NB4 (cell line): ENCODE data around the gene NCOA7.

Source experiments
- DNase-seq: peaks from one replicate; pipeline ENCODE4 v3.0.0; 2010; ENCODE audit warnings: low read depth
- H3K4me3 ChIP-seq: one replicate; pipeline ENCODE4 v1.5.1; 2011; ENCODE audit warnings: mild to moderate bottlenecking, low read depth, low read length, moderate library complexity
- MYC ChIP-seq: IDR thresholded peaks from 2 replicates; pipeline ENCODE4 v1.6.1; 2011; ENCODE audit warnings: low read depth, low read length
- POLR2A ChIP-seq: IDR thresholded peaks from 2 replicates; pipeline ENCODE4 v1.6.1; 2011; ENCODE audit warnings: mild to moderate bottlenecking; ENCODE audit not compliant: insufficient read length; ENCODE audit errors: extremely low read depth
- TF ChIP-seq, protein P1 (sequence below): IDR thresholded peaks from 2 replicates; pipeline ENCODE4 v1.6.1; 2011; ENCODE audit warnings: low read depth, low read length
- TF ChIP-seq, protein P2 (sequence below): IDR thresholded peaks from one replicate; pipeline ENCODE4 v1.5.1; 2012; ENCODE audit warnings: low read depth, low read length

Gene NCOA7

DNA sequence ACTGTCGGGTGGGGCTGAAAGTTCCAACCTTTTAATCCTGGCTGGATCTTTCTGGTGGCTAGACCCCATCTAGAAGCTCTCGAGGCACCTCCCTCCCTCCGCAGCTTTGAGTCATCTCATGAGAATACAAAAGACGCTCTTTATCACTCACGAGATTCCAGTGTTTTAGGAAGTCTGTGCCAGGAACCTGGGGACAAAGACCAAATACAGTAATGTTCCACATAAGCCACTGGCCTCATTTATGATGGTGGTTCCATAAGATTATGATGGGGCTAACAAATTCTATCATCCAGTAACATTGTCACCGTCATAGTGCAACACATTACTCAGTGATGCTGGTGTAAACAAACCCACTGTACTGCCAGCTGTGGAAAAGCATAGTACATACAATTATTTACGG, 48.7 kb downstream of the NCOA7 start:
- no peak overlapping the region for H3K4me3 ChIP-seq
- no peak for DNase-seq
- TF ChIP-seq, protein P1, sequence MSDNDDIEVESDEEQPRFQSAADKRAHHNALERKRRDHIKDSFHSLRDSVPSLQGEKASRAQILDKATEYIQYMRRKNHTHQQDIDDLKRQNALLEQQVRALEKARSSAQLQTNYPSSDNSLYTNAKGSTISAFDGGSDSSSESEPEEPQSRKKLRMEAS = no peak
- TF ChIP-seq, protein P2, sequence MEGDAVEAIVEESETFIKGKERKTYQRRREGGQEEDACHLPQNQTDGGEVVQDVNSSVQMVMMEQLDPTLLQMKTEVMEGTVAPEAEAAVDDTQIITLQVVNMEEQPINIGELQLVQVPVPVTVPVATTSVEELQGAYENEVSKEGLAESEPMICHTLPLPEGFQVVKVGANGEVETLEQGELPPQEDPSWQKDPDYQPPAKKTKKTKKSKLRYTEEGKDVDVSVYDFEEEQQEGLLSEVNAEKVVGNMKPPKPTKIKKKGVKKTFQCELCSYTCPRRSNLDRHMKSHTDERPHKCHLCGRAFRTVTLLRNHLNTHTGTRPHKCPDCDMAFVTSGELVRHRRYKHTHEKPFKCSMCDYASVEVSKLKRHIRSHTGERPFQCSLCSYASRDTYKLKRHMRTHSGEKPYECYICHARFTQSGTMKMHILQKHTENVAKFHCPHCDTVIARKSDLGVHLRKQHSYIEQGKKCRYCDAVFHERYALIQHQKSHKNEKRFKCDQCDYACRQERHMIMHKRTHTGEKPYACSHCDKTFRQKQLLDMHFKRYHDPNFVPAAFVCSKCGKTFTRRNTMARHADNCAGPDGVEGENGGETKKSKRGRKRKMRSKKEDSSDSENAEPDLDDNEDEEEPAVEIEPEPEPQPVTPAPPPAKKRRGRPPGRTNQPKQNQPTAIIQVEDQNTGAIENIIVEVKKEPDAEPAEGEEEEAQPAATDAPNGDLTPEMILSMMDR = no peak
- TF ChIP-seq MYC (no peak), POLR2A (no peak)

DNA sequence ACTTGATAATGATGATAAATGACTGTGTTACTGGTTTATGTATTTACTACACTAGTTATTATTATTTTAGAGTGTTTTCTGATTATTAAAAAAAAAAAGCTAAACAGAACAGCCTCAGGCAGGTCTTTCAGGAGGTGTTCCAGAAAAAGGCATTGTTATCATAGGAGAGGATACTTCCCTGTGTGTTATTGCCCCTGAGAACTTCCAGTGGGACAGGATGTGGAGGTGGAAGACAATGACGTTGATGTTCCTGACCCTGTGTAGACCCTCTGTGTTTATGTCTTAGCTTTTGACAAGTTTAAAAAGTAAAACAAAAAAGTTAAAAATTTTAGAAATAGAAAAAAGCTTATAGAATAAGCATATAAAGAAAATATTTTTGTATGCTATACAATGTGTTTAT, 49.1 kb downstream of the NCOA7 start:
- H3K4me3 ChIP-seq = no peak overlapping the region
- DNase-seq = no peak
- TF ChIP-seq, protein P1 = no peak
- TF ChIP-seq, protein P2 = no peak
- TF ChIP-seq POLR2A (no peak), MYC (no peak)

DNA sequence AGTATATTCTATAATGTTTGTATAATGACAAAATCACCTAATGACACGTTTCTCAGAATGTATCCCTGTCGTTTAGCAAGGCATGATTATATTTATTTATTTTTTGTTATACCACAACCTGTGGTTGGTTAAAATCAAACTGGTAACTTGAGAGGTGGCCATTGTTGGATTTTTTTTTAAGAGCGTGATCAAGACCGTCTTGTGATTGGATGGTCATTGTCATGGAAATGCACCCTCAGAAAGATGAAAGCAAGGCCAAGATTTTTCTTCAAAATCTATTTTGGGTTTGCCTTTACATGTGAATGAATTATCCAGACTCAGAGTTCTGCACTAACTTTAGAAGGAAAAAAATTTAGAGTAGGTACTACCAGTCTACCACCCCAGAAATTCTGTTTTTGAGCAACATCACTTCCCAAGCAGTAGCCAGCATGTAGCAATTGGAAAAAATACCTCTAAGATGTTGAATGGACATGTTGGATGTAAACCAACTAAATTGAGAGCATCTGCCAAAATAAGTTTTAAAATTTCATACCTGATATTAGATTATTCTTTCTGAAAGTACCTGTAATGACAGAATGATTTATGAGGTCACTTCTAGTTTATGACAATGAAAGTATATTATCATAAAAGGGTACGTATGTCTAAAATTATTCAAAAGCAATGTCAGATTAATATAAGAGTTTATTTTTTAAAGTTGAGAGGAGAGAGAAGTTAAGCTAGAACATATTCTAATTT, 50.8 kb downstream of the NCOA7 start:
- no peak overlapping the region for H3K4me3 ChIP-seq
- no peak for TF ChIP-seq MYC
- TF ChIP-seq, protein P2 = no peak
- no peak for TF ChIP-seq POLR2A
- TF ChIP-seq, protein P1 = no peak
- DNase-seq = no peak

DNA sequence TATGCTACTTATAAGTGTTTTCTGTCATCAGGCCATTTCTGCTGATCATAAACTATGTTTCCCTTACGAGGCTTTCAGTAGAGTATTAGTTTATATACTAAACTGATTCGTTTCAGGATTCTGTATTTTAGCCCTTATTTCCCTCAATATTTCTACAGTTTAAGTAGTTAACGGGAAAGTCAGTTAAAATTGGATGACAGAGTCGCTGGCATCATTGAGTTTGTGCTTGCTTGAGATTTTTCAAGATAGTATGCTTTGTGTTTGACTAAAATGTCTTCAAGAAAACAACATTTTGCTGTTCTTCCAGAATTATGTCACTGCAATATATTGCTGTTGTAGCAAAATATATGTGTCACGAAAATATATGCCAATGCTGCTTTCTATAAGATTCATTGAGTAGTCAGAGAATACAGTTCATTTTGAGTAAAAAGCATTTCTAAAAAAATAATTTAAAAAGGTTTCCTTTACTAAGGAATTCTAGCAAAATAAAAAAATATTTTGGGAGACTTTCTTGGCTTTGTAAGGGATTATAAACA, 51.4 kb downstream of the NCOA7 start:
- no peak for DNase-seq
- H3K4me3 ChIP-seq = no peak overlapping the region
- TF ChIP-seq, protein P2 = no peak
- TF ChIP-seq, protein P1 = no peak
- no peak for TF ChIP-seq MYC
- no peak for TF ChIP-seq POLR2A

DNA sequence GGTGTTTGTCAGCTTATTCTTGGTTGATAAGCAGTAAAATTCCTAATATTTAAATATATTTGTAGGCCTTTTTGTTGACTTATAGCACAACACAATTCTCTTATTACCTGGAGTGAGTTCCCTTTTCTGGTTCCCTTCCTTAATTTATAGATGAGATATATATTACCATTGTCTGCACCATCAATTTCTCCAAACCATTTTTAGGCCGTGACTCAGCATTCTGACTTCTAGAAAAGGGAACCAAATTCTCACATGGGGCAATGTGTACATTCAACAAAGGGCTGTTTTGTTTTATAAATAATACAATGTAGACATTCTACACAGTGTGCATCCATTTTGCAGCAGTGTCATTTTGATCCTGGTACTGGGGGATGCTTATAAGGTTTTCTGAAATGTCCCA, 52.8 kb downstream of the NCOA7 start:
- TF ChIP-seq POLR2A (no peak), MYC (no peak)
- TF ChIP-seq, protein P2 = no peak
- TF ChIP-seq, protein P1 = no peak
- no peak overlapping the region for H3K4me3 ChIP-seq
- peak; percentile 78 for DNase-seq
